ENCODE results near the gene LGALS7B.
"Not testable (repeated sequence)": the region's sequence is repeated elsewhere in the genome, so short reads cannot be mapped to it uniquely, and the experiment has no call there.

The LGALS7B gene

GRCh38 chr19:38788478-38789243 is at the start of gene LGALS7B:
TSS of gene LGALS7B (plus strand) at chr19:38789200. CDS start at chr19:38789227, 27 bp downstream.
- DNase-seq: no peak

- no peak for DNase-seq
These were observed 49.4 kb upstream of the LGALS7B start for GRCh38 chr19:38739440-38740256.

- no peak for DNase-seq
These were observed 48.8 kb upstream of the LGALS7B start for GRCh38 chr19:38740257-38740592.

GRCh38 chr19:38740932-38741331 is 48.1 kb upstream of the LGALS7B start:
- DNase-seq: no peak

- no peak for DNase-seq
These were observed 47.3 kb upstream of the LGALS7B start for GRCh38 chr19:38741670-38742069.

GRCh38 chr19:38742296-38742695 is 46.7 kb upstream of the LGALS7B start:
- no peak for DNase-seq

GRCh38 chr19:38742906-38743305 is 46.1 kb upstream of the LGALS7B start:
- DNase-seq: no peak

- no peak for DNase-seq
These were observed 45.4 kb upstream of the LGALS7B start for GRCh38 chr19:38743394-38744297.

- DNase-seq: no peak
These were observed 44.7 kb upstream of the LGALS7B start, which contains the start of gene CAPN12 for GRCh38 chr19:38744298-38744681. TSS of gene CAPN12 (minus strand) at chr19:38744474. CDS start at chr19:38744165, 309 bp downstream.

GRCh38 chr19:38744874-38745273 is 44.1 kb upstream of the LGALS7B start:
- no peak for DNase-seq

GRCh38 chr19:38745316-38745715 is 43.7 kb upstream of the LGALS7B start:
- no peak for DNase-seq

GRCh38 chr19:38753783-38754182 is 35.2 kb upstream of the LGALS7B start:
- DNase-seq: not testable (repeated sequence)

GRCh38 chr19:38754196-38754595 is 34.8 kb upstream of the LGALS7B start:
- not testable (repeated sequence) for DNase-seq

- DNase-seq: no peak
These were observed 29.4 kb upstream of the LGALS7B start for GRCh38 chr19:38759590-38760003.

GRCh38 chr19:38760805-38761517 is 28.0 kb upstream of the LGALS7B start:
- DNase-seq: not testable (repeated sequence)

GRCh38 chr19:38761884-38762389 is 27.1 kb upstream of the LGALS7B start:
- DNase-seq: not testable (repeated sequence)

- no peak for DNase-seq
These were observed 25.2 kb upstream of the LGALS7B start for GRCh38 chr19:38763795-38764220.

- no peak for DNase-seq
These were observed 23.8 kb upstream of the LGALS7B start for GRCh38 chr19:38765214-38765613.

GRCh38 chr19:38766276-38767047 is 22.5 kb upstream of the LGALS7B start:
- no peak for DNase-seq

- no peak for DNase-seq
These were observed 19.3 kb upstream of the LGALS7B start for GRCh38 chr19:38769635-38770211.
